Hepatocyte (in vitro differentiated cells): ENCODE results near the gene PRKAG2. TPM values are rescaled to one million over a fixed set of nuclear protein-coding genes. Genes with fewer than 3 reads are reported as not detected.

Experiments
- DNase-seq: peaks from one replicate; pipeline ENCODE4 v3.0.0-alpha.2; 2016; ENCODE audit warnings: low spot score
- H2AFZ ChIP-seq: fragments of 200-600 bp; sonication (generic); 2 replicates; pipeline ENCODE4 v1.6.0; 2016; ENCODE audit warnings: antibody characterized with exemption, mild to moderate bottlenecking
- H3K27ac ChIP-seq: fragments of 200-600 bp; sonication (generic); 2 replicates; pipeline ENCODE4 v1.5.1; 2016; ENCODE audit warnings: mild to moderate bottlenecking
- H3K27me3 ChIP-seq: fragments of 200-600 bp; sonication (generic); 2 replicates; pipeline ENCODE4 v1.6.1; 2016
- H3K36me3 ChIP-seq: fragments of 200-600 bp; sonication (generic); replicated peaks from 2 replicates; pipeline ENCODE4 v1.5.1; 2016; ENCODE audit warnings: low read depth; ENCODE audit not compliant: insufficient read depth
- H3K4me1 ChIP-seq: fragments of 200-600 bp; sonication (generic); 2 replicates; pipeline ENCODE4 v1.5.1; 2016; ENCODE audit warnings: mild to moderate bottlenecking, moderate library complexity; ENCODE audit not compliant: insufficient read depth
- H3K4me2 ChIP-seq: fragments of 200-600 bp; sonication (generic); 2 replicates; pipeline ENCODE4 v1.6.0; 2016
- H3K4me3 ChIP-seq: fragments of 200-600 bp; sonication (generic); 2 replicates; pipeline ENCODE4 v1.5.1; 2016; ENCODE audit warnings: mild to moderate bottlenecking
- H3K79me2 ChIP-seq: fragments of 200-600 bp; sonication (generic); 2 replicates; pipeline ENCODE4 v1.6.0; 2017; ENCODE audit warnings: mild to moderate bottlenecking
- H3K9me2 ChIP-seq: fragments of 200-600 bp; sonication (generic); replicated peaks from 2 replicates; pipeline ENCODE4 v1.6.0; 2017; ENCODE audit warnings: mild to moderate bottlenecking; ENCODE audit not compliant: insufficient read depth
- H3K9me3 ChIP-seq: fragments of 200-600 bp; sonication (generic); 2 replicates; pipeline ENCODE4 v1.5.1; 2016; ENCODE audit warnings: low read depth, mild to moderate bottlenecking
- H4K20me1 ChIP-seq: fragments of 200-600 bp; sonication (generic); 2 replicates; pipeline ENCODE4 v1.6.0; 2016; ENCODE audit warnings: mild to moderate bottlenecking; ENCODE audit not compliant: insufficient read depth, poor library complexity, severe bottlenecking
- EZH2 ChIP-seq: fragments of 200-600 bp; sonication (generic); IDR thresholded peaks from 2 replicates; pipeline ENCODE4 v1.6.1; 2016; ENCODE audit warnings: antibody characterized with exemption, mild to moderate bottlenecking, borderline replicate concordance
- EZH2phosphoT487 ChIP-seq: fragments of 200-600 bp; sonication (generic); IDR thresholded peaks from one replicate; pipeline ENCODE4 v1.6.1; 2018; ENCODE audit warnings: antibody characterized with exemption, mild to moderate bottlenecking, low read depth, moderate library complexity; ENCODE audit not compliant: unreplicated experiment, severe bottlenecking
- WGBS: methylation state at CpG from one replicate; pipeline ENCODE4 v1.1.6; 2016; ENCODE audit warnings: low lambda C conversion rate; ENCODE audit errors: missing lambda C conversion rate; 5-methylcytosine and 5-hydroxymethylcytosine counted together
- polyA plus RNA-seq: library from polyadenylated mRNA; unstranded; fragments of >200 nt; fragmentation: Nextera tagmentation; extraction: Ambion mirVana; gene quantifications from 2 replicates; pipeline ENCODE4 v1.2.1, GENCODE V29; 2016
- total RNA-seq: library from RNA; depleted of rRNA; stranded (reverse); fragments of >200 nt; gene quantifications from 2 replicates; pipeline ENCODE4 v1.2.3, GENCODE V29; 2014
- TF ChIP-seq, protein P1 (sequence below): fragments of 200-600 bp; sonication (generic); IDR thresholded peaks from 2 replicates; pipeline ENCODE4 v1.5.1; 2016; ENCODE audit warnings: antibody characterized with exemption, mild to moderate bottlenecking; ENCODE audit not compliant: poor library complexity

PRKAG2 gene
- total and polyA plus RNA-seq, 2 experiments from 2014 or later, result 17.8 to 23.4 TPM

DNA sequence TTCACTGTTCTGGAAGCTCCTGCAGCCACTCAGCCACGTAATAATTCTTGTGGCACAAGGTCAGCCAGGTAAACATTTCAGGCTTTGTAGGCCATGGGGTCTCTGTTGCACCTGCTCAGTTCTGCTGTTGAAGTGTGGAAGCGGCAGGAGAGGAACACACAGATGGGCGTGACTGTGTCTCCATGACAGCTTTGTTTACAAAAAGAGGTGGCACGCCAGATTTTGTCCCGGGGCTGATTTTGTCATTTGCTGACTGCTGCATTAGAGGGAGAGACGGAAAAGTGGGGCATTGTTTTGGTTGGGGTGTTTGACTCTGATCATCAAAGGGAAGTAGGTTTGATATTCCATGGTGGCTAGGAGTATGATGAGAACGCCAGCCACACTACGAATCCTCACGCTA lies 103.1 kb downstream of the PRKAG2 start:
- DNase-seq, result no peak
- WGBS, result 78% methylated on average over 9 of the region's 9 CpGs
- H2AFZ ChIP-seq, result no peak overlapping the region
- no peak overlapping the region for H3K27ac ChIP-seq
- no peaks in the 10 kb centered on the region for H4K20me1 ChIP-seq
- no peaks in the 10 kb centered on the region for H3K79me2 ChIP-seq
- TF ChIP-seq EZH2phosphoT487 (no peak), EZH2 (no peak)
- TF ChIP-seq, protein P1, sequence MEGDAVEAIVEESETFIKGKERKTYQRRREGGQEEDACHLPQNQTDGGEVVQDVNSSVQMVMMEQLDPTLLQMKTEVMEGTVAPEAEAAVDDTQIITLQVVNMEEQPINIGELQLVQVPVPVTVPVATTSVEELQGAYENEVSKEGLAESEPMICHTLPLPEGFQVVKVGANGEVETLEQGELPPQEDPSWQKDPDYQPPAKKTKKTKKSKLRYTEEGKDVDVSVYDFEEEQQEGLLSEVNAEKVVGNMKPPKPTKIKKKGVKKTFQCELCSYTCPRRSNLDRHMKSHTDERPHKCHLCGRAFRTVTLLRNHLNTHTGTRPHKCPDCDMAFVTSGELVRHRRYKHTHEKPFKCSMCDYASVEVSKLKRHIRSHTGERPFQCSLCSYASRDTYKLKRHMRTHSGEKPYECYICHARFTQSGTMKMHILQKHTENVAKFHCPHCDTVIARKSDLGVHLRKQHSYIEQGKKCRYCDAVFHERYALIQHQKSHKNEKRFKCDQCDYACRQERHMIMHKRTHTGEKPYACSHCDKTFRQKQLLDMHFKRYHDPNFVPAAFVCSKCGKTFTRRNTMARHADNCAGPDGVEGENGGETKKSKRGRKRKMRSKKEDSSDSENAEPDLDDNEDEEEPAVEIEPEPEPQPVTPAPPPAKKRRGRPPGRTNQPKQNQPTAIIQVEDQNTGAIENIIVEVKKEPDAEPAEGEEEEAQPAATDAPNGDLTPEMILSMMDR, result no peak
- no peaks in the 10 kb centered on the region for H3K9me2 ChIP-seq
- H3K27me3 ChIP-seq, result no peaks in the 10 kb centered on the region
- H3K4me1 ChIP-seq, result no peaks in the 10 kb centered on the region
- H3K4me2 ChIP-seq, result no peak overlapping the region
- H3K9me3 ChIP-seq, result no peaks in the 10 kb centered on the region
- no peak overlapping the region for H3K4me3 ChIP-seq
- H3K36me3 ChIP-seq, result no peaks in the 10 kb centered on the region

DNA sequence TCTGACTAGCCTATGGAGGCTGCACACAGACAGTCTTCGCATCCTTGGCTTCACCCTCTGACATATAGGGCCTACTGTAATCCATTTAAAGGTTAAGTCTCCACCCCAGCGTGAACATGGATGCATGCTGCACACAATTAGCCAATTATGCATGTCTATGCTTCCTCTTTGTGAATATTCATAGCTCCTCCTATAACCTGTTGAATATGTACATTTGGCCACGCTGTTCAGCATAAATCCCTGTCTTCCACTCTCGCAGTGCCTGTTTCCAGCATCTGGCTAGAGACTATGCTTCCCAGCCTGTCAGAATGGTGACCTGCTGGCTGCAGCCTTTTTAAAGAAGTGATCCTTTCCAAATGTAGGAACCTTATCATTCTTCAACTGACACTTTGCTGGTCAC lies 106.7 kb downstream of the PRKAG2 start:
- 89% methylated on average over 4 of the region's 4 CpGs for WGBS

DNA sequence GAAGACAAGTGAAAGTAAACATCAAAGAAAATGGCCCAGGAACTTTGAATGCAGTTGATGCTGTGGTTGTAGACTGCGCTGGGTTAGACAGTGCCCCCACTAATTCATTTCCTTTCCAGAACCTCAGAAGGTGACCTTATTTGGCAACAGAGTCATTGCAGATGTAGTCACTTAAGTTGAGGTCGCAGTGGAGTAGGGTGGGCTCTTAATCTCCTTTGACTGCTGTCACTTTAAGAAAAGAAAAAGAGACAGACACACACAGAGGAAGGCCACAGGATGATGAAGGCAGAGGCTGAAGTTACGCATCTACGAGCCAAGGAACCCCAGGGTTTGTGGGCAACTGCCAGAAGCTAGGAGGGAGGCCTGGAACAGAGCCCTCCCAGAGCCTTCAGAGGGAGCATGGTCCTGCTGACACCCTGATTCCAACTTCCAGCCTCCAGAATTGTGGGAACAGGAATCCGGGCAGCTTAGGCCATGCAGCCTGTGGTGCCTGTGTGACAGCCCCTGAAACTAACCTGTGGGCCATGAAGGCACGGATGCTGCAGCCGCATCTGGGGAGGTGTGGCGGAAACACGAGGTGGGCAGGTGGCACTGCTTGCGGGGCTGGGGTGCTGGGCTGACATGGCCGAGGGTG lies 107.6 kb downstream of the PRKAG2 start:
- Histone ChIP-seq H3K27ac (no peak overlapping the region), H3K27me3 (no peaks in the 10 kb centered on the region), H3K9me2 (no peaks in the 10 kb centered on the region), H2AFZ (no peak overlapping the region), H3K79me2 (no peaks in the 10 kb centered on the region), H3K4me2 (no peak overlapping the region), H3K36me3 (no peaks in the 10 kb centered on the region), H3K4me3 (no peak overlapping the region), H3K9me3 (no peaks in the 10 kb centered on the region), H3K4me1 (no peaks in the 10 kb centered on the region), H4K20me1 (no peaks in the 10 kb centered on the region)
- 89% methylated on average over 11 of the region's 11 CpGs for WGBS
- TF ChIP-seq EZH2phosphoT487 (no peak), EZH2 (no peak)
- TF ChIP-seq, protein P1, result no peak
- DNase-seq, result no peak

More for the DNA sequence above, 106.7 kb downstream of the PRKAG2 start:
- no peaks in the 10 kb centered on the region for H3K9me3 ChIP-seq
- H3K79me2 ChIP-seq, result no peaks in the 10 kb centered on the region
- no peak for TF ChIP-seq EZH2phosphoT487
- TF ChIP-seq, protein P1, result no peak
- no peak for TF ChIP-seq EZH2
- H4K20me1 ChIP-seq, result no peaks in the 10 kb centered on the region
- H2AFZ ChIP-seq, result no peak overlapping the region
- no peaks in the 10 kb centered on the region for H3K27me3 ChIP-seq
- no peak overlapping the region for H3K4me2 ChIP-seq
- DNase-seq, result no peak
- H3K4me1 ChIP-seq, result no peaks in the 10 kb centered on the region
- H3K36me3 ChIP-seq, result no peaks in the 10 kb centered on the region
- H3K9me2 ChIP-seq, result no peaks in the 10 kb centered on the region
- H3K4me3 ChIP-seq, result no peak overlapping the region
- H3K27ac ChIP-seq, result no peak overlapping the region
